Liver (tissue), 9 donors: Measurements from ENCODE around the gene GNE. TPM values are rescaled to one million over a fixed set of nuclear protein-coding genes. Genes with fewer than 3 reads are reported as not detected.

ENCODE experiments used
- DNase-seq: peaks from one replicate; pipeline ENCODE4 v3.0.0-alpha.2; 2017; ENCODE audit warnings: low spot score
- H3K27ac ChIP-seq, 2 donors: one replicate each; pipeline ENCODE4 v1.7.0; 2013; ENCODE audit warnings: inconsistent platforms in 2 of 2, low read length in 2 of 2, control low read depth in 1 of 2, low read depth in 1 of 2, mild to moderate bottlenecking in 1 of 2
- H3K27me3 ChIP-seq, 4 donors: one replicate each; pipeline versions ENCODE4 v1.6.1 to v1.7.0; 2013; ENCODE audit warnings: low read length in 3 of 4, inconsistent platforms in 1 of 4, mild to moderate bottlenecking in 1 of 4, moderate library complexity in 1 of 4; ENCODE audit not compliant: control insufficient read depth in 4 of 4, insufficient read depth in 4 of 4
- H3K36me3 ChIP-seq, 4 donors: one replicate each; pipeline versions ENCODE4 v1.6.1 to v1.7.0; 2013; ENCODE audit warnings: low read length in 3 of 4, mild to moderate bottlenecking in 3 of 4, low read depth in 1 of 4, moderate library complexity in 1 of 4; ENCODE audit not compliant: control insufficient read depth in 4 of 4, insufficient read depth in 3 of 4
- H3K4me1 ChIP-seq, 4 donors: one replicate each; pipeline versions ENCODE4 v1.6.1 to v1.7.0; 2013; ENCODE audit warnings: low read length in 3 of 4, mild to moderate bottlenecking in 3 of 4, moderate library complexity in 1 of 4; ENCODE audit not compliant: control insufficient read depth in 4 of 4, insufficient read depth in 4 of 4
- H3K4me3 ChIP-seq, 3 donors: one replicate each; pipeline versions ENCODE4 v1.6.1 to v1.7.0; 2013; ENCODE audit warnings: low read length in 3 of 3, control low read depth in 1 of 3, low read depth in 1 of 3, mild to moderate bottlenecking in 1 of 3
- H3K9ac ChIP-seq, 2 donors: one replicate each; pipeline ENCODE4 v1.7.0; 2013; ENCODE audit warnings: low read length in 2 of 2, mild to moderate bottlenecking in 2 of 2, moderate library complexity in 2 of 2, control low read depth in 1 of 2, low read depth in 1 of 2
- H3K9me3 ChIP-seq, 4 donors: one replicate each; pipeline versions ENCODE4 v1.6.1 to v1.7.0; 2013; ENCODE audit warnings: low read length in 3 of 4; ENCODE audit not compliant: control insufficient read depth in 4 of 4
- EGR1 ChIP-seq, 2 donors: IDR thresholded peaks; 2 replicates each; pipeline ENCODE4 v1.6.1; 2016 to 2018; ENCODE audit warnings: antibody characterized with exemption in 2 of 2, low read depth in 2 of 2
- FOXA1 ChIP-seq: IDR thresholded peaks from 2 replicates; pipeline ENCODE4 v1.6.1; 2016; ENCODE audit warnings: antibody characterized with exemption
- FOXA2 ChIP-seq: IDR thresholded peaks from 2 replicates; pipeline ENCODE4 v1.6.1; 2016; ENCODE audit warnings: antibody characterized with exemption
- GABPA ChIP-seq, 2 donors: IDR thresholded peaks in 1 of 2; conservative IDR thresholded peaks in 1 of 2; 2 replicates each; pipeline ENCODE4 v1.6.1; 2016; ENCODE audit warnings: antibody characterized with exemption in 2 of 2, mild to moderate bottlenecking in 1 of 2, moderate library complexity in 1 of 2
- HNF4A ChIP-seq, 2 donors: conservative IDR thresholded peaks; 2 replicates each; pipeline ENCODE4 v1.6.1; 2016; ENCODE audit warnings: antibody characterized with exemption in 2 of 2, mild to moderate bottlenecking in 2 of 2
- HNF4G ChIP-seq: IDR thresholded peaks from 2 replicates; pipeline ENCODE4 v1.6.1; 2016; ENCODE audit warnings: antibody characterized with exemption
- JUND ChIP-seq, 2 donors: IDR thresholded peaks; 2 replicates each; pipeline ENCODE4 v1.6.1; 2016; ENCODE audit warnings: antibody characterized with exemption in 2 of 2
- NR2F2 ChIP-seq: IDR thresholded peaks from 2 replicates; pipeline ENCODE4 v1.6.1; 2016; ENCODE audit warnings: antibody characterized with exemption
- RAD21 ChIP-seq, 2 donors: IDR thresholded peaks; 2 replicates each; pipeline ENCODE4 v1.6.1; 2016; ENCODE audit warnings: antibody characterized with exemption in 2 of 2, mild to moderate bottlenecking in 2 of 2
- SP1 ChIP-seq: IDR thresholded peaks from 2 replicates; pipeline ENCODE4 v1.6.1; 2018; ENCODE audit warnings: antibody characterized with exemption, mild to moderate bottlenecking
- TAF1 ChIP-seq: conservative IDR thresholded peaks from 2 replicates; pipeline ENCODE4 v1.6.1; 2016; ENCODE audit warnings: antibody characterized with exemption, mild to moderate bottlenecking
- WGBS: extraction: QIAGEN DNeasy Blood & Tissue Kit; methylation state at CpG from one replicate; pipeline ENCODE4 v1.1.7; 2013; 5-methylcytosine and 5-hydroxymethylcytosine counted together
- polyA plus RNA-seq, 2 donors: library from polyadenylated mRNA; stranded (reverse) in 1 of 2; unstranded in 1 of 2; fragments of 200-250 nt in 1 of 2; fragments of >200 nt in 1 of 2; fragmentation: Nextera tagmentation in 1 of 2; extraction: Ambion mirVana in 1 of 2; gene quantifications; one replicate each; pipeline versions ENCODE4 v1.2.1 to v1.2.3, GENCODE V29; 2013 to 2015
- total RNA-seq, 2 donors: library from RNA; depleted of rRNA; stranded (reverse); fragments of >200 nt; gene quantifications; one replicate each; pipeline ENCODE4 v1.2.3, GENCODE V29; 2014
- TF ChIP-seq, protein P1 (sequence below): fragments of 150-350 bp; IDR thresholded peaks from 2 replicates; pipeline ENCODE4 v1.5.1; 2017; ENCODE audit warnings: improper control_type of control experiment, low read depth, low read length; ENCODE audit not compliant: missing input control
- TF ChIP-seq, protein P2 (sequence below): IDR thresholded peaks from 2 replicates; pipeline ENCODE4 v1.6.1; 2016; ENCODE audit warnings: antibody characterized with exemption
- TF ChIP-seq, protein P3 (sequence below): IDR thresholded peaks from 2 replicates; pipeline ENCODE4 v1.6.1; 2016; ENCODE audit warnings: antibody characterized with exemption
- TF ChIP-seq, protein P4 (sequence below): IDR thresholded peaks from 2 replicates; pipeline ENCODE4 v1.6.1; 2016; ENCODE audit warnings: antibody characterized with exemption
- TF ChIP-seq, protein P5 (sequence below): IDR thresholded peaks from 2 replicates; pipeline ENCODE4 v1.6.1; 2016; ENCODE audit warnings: antibody characterized with exemption, mild to moderate bottlenecking
- donor health status: healthy.
- donor health status: healthy.
- donor health status: healthy.
- donor health status: healthy.
- donor health status: healthy.

Gene GNE
- total and polyA plus RNA-seq, 4 donors = 21.8 to 177 (median 38.1) TPM

DNA sequence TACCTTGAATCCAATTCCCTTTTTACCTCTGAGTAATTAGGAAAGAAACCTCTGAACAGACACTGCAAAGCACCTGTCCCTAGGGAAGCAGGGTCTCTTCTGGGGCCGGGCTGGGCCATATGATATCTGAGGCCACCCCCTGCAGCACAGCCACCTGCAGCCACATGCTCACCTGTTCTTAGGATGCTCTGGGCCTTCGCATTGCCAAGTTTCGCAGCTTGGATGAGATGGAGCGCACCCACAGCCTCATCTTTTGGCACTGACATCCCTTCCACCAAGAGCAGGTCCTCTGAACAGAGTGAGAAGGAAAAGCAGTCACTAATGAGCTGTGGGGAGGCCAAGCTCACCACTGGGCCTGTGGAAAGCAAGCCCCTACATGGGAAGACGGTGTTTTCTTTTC is 40.2 kb downstream of the GNE start:
- Histone ChIP-seq H3K36me3 (peaks cover 24 to 71% (median 70%) of the 10 kb centered on the region in 4 donors), H3K4me1 (no peaks in the 10 kb centered on the region), H3K27me3 (no peaks in the 10 kb centered on the region), H3K4me3 (no peak overlapping the region), H3K9me3 (no peaks in the 10 kb centered on the region), H3K27ac (no peak overlapping the region), H3K9ac (no peak overlapping the region)
- WGBS = 95% methylated on average over 5 of the region's 5 CpGs
- no peak for TF ChIP-seq RAD21 (IDR thresholded peaks at IDR 0.05)
- TF ChIP-seq TAF1 = no peak
- TF ChIP-seq, protein P1, sequence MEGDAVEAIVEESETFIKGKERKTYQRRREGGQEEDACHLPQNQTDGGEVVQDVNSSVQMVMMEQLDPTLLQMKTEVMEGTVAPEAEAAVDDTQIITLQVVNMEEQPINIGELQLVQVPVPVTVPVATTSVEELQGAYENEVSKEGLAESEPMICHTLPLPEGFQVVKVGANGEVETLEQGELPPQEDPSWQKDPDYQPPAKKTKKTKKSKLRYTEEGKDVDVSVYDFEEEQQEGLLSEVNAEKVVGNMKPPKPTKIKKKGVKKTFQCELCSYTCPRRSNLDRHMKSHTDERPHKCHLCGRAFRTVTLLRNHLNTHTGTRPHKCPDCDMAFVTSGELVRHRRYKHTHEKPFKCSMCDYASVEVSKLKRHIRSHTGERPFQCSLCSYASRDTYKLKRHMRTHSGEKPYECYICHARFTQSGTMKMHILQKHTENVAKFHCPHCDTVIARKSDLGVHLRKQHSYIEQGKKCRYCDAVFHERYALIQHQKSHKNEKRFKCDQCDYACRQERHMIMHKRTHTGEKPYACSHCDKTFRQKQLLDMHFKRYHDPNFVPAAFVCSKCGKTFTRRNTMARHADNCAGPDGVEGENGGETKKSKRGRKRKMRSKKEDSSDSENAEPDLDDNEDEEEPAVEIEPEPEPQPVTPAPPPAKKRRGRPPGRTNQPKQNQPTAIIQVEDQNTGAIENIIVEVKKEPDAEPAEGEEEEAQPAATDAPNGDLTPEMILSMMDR = no peak
- no peak for TF ChIP-seq GABPA (IDR thresholded peaks at IDR 0.05 in 1 of 2, conservative IDR thresholded peaks at IDR 0.05 in 1 of 2)
- TF ChIP-seq NR2F2 = no peak
- TF ChIP-seq, protein P2, sequence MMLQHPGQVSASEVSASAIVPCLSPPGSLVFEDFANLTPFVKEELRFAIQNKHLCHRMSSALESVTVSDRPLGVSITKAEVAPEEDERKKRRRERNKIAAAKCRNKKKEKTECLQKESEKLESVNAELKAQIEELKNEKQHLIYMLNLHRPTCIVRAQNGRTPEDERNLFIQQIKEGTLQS = no peak
- TF ChIP-seq JUND (IDR thresholded peaks at IDR 0.05) = no peak
- TF ChIP-seq, protein P3, sequence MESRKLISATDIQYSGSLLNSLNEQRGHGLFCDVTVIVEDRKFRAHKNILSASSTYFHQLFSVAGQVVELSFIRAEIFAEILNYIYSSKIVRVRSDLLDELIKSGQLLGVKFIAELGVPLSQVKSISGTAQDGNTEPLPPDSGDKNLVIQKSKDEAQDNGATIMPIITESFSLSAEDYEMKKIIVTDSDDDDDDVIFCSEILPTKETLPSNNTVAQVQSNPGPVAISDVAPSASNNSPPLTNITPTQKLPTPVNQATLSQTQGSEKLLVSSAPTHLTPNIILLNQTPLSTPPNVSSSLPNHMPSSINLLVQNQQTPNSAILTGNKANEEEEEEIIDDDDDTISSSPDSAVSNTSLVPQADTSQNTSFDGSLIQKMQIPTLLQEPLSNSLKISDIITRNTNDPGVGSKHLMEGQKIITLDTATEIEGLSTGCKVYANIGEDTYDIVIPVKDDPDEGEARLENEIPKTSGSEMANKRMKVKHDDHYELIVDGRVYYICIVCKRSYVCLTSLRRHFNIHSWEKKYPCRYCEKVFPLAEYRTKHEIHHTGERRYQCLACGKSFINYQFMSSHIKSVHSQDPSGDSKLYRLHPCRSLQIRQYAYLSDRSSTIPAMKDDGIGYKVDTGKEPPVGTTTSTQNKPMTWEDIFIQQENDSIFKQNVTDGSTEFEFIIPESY = no peak
- TF ChIP-seq EGR1 (IDR thresholded peaks at IDR 0.05; ENCODE audit: low read depth in 2 of 2) = no peak
- TF ChIP-seq FOXA1 = no peak
- no peak for TF ChIP-seq FOXA2
- TF ChIP-seq, protein P4, sequence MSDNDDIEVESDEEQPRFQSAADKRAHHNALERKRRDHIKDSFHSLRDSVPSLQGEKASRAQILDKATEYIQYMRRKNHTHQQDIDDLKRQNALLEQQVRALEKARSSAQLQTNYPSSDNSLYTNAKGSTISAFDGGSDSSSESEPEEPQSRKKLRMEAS = no peak
- no peak for DNase-seq

DNA sequence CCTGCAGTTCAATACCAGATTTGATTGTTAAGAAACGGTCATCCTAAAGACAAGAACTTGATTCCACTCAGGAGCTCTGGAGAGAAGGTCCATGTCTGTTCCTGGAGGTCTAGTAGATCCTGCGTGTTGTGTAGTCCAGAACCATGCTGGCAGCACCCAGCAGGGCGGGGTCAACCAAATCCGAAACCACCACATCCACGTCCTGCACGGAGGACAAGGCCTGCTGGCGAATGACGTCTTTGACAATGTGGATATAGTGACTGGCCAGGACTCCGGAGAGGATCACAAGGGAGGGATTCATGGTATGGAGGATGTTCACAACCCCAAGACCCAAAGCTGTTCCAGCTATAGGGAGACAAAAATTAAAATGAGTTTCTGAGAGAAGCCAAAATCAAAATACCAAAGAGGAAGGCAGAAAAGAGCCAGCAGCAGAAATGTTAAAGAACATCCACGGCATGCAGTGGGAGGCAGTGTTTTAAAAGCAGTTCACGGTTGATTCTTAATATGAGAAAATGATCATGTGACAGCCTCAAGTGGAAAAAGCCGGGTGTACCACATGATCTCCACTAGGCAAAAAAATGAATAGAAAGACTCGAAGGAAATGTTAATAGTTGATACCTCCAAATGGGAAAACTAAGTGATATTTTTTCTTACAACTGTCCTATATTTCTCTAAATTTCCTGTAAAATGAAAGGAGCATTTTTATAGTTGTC is 40.8 kb downstream of the GNE start:
- TF ChIP-seq NR2F2 (no peak), HNF4G (no peak), TAF1 (no peak), FOXA2 (no peak), SP1 (no peak), RAD21 (IDR thresholded peaks at IDR 0.05) (no peak), HNF4A (conservative IDR thresholded peaks at IDR 0.05) (no peak)
- TF ChIP-seq, protein P5, sequence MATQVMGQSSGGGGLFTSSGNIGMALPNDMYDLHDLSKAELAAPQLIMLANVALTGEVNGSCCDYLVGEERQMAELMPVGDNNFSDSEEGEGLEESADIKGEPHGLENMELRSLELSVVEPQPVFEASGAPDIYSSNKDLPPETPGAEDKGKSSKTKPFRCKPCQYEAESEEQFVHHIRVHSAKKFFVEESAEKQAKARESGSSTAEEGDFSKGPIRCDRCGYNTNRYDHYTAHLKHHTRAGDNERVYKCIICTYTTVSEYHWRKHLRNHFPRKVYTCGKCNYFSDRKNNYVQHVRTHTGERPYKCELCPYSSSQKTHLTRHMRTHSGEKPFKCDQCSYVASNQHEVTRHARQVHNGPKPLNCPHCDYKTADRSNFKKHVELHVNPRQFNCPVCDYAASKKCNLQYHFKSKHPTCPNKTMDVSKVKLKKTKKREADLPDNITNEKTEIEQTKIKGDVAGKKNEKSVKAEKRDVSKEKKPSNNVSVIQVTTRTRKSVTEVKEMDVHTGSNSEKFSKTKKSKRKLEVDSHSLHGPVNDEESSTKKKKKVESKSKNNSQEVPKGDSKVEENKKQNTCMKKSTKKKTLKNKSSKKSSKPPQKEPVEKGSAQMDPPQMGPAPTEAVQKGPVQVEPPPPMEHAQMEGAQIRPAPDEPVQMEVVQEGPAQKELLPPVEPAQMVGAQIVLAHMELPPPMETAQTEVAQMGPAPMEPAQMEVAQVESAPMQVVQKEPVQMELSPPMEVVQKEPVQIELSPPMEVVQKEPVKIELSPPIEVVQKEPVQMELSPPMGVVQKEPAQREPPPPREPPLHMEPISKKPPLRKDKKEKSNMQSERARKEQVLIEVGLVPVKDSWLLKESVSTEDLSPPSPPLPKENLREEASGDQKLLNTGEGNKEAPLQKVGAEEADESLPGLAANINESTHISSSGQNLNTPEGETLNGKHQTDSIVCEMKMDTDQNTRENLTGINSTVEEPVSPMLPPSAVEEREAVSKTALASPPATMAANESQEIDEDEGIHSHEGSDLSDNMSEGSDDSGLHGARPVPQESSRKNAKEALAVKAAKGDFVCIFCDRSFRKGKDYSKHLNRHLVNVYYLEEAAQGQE = no peak
- TF ChIP-seq, protein P4 = no peak
- TF ChIP-seq, protein P2 = no peak
- TF ChIP-seq, protein P1 = no peak
- Histone ChIP-seq H3K9me3 (no peaks in the 10 kb centered on the region), H3K4me1 (no peaks in the 10 kb centered on the region), H3K36me3 (peaks cover 18 to 70% (median 66%) of the 10 kb centered on the region in 4 donors), H3K27ac (no peak overlapping the region), H3K9ac (no peak overlapping the region), H3K4me3 (no peak overlapping the region), H3K27me3 (no peaks in the 10 kb centered on the region)
- no peak for DNase-seq
- 83% methylated on average over 13 of the region's 13 CpGs for WGBS
